H1 (cell line): ENCODE measurements around the gene CMIP. TPM values are rescaled to one million over a fixed set of nuclear protein-coding genes. Genes with fewer than 3 reads are reported as not detected.

ENCODE experiments used
- CTCF ChIA-PET: fragments of 300-600 bp; sonication (Branson Sonifier 250); formaldehyde crosslinking; loops from one replicate; lab custom pipeline; 2021; ENCODE audit not compliant: partially characterized antibody; lab: Charles Lee
- POLR2A ChIA-PET: fragments of 300-600 bp; sonication (Branson Sonifier 250); formaldehyde crosslinking; loops from one replicate; lab custom pipeline; 2021; ENCODE audit warnings: inconsistent platforms; ENCODE audit not compliant: partially characterized antibody; lab: Charles Lee
- DNase-seq, 2 experiments: peaks; one replicate each; pipeline versions ENCODE4 v3.0.0 to v3.0.0-alpha.2; 2010 to 2022; ENCODE audit warnings: low spot score in 2 of 2, low read depth in 1 of 2, mixed read lengths in 1 of 2
- FAIRE-seq: peaks from 2 replicates; lab custom pipeline; 2011; peaks lifted over from hg19 to GRCh38; lab: Jason Lieb, UNC
- H2AFZ ChIP-seq: 2 replicates; pipeline ENCODE4 v1.8.1; 2012; ENCODE audit warnings: low read length, inconsistent platforms
- H2AK5ac ChIP-seq: 2 replicates; pipeline ENCODE4 v1.6.1; 2013; ENCODE audit warnings: low read depth, low read length
- H2BK120ac ChIP-seq: replicated peaks from 2 replicates; pipeline ENCODE3; 2013; ENCODE audit warnings: low read depth, low read length, inconsistent platforms
- H2BK12ac ChIP-seq: 2 replicates; pipeline ENCODE4 v1.6.1; 2013; ENCODE audit warnings: low read depth, low read length
- H2BK15ac ChIP-seq: 2 replicates; pipeline ENCODE4 v1.6.1; 2013; ENCODE audit warnings: low read length
- H2BK20ac ChIP-seq: 2 replicates; pipeline ENCODE4 v1.6.1; 2013; ENCODE audit warnings: low read length
- H2BK5ac ChIP-seq: 2 replicates; pipeline ENCODE4 v1.6.1; 2013; ENCODE audit warnings: low read depth, low read length
- H3K14ac ChIP-seq: 2 replicates; pipeline ENCODE4 v1.6.1; 2013; ENCODE audit warnings: inconsistent platforms; ENCODE audit not compliant: insufficient read length
- H3K18ac ChIP-seq: 2 replicates; pipeline ENCODE4 v1.6.1; 2013; ENCODE audit warnings: low read length; ENCODE audit errors: extremely low read depth
- H3K23ac ChIP-seq: 2 replicates; pipeline ENCODE4 v1.6.1; 2013; ENCODE audit warnings: inconsistent platforms; ENCODE audit not compliant: insufficient read length
- H3K23me2 ChIP-seq: 2 replicates; pipeline ENCODE4 v1.6.1; 2013; ENCODE audit warnings: low read depth, low read length
- H3K27ac ChIP-seq: 2 replicates; pipeline ENCODE4 v1.6.1; 2011; ENCODE audit warnings: low read depth, low read length, inconsistent platforms
- H3K27me3 ChIP-seq, 4 experiments: replicated peaks in 1 of 4; 1 replicate in 1 of 4; 2 replicates in 3 of 4; pipeline versions ENCODE4 v1.6.1 to v1.8.1; 2011 to 2013; ENCODE audit warnings: low read length in 3 of 4, mild to moderate bottlenecking in 3 of 4, inconsistent platforms in 2 of 4, mixed read lengths in 2 of 4, moderate library complexity in 1 of 4; ENCODE audit not compliant: control insufficient read depth in 3 of 4, insufficient read depth in 3 of 4; ENCODE audit errors: extremely low read depth in 1 of 4
- H3K36me3 ChIP-seq, 4 experiments: 2 replicates each; pipeline versions ENCODE4 v1.6.1 to v1.8.1; 2011 to 2013; ENCODE audit warnings: mild to moderate bottlenecking in 4 of 4, low read length in 3 of 4, moderate library complexity in 2 of 4, control low read depth in 1 of 4, inconsistent platforms in 1 of 4; ENCODE audit not compliant: insufficient read depth in 4 of 4, control insufficient read depth in 2 of 4
- H3K4ac ChIP-seq: replicated peaks from 2 replicates; pipeline ENCODE3; 2013; ENCODE audit warnings: low read length, low read depth, mixed read lengths, inconsistent platforms; ENCODE audit not compliant: insufficient read length
- H3K4me1 ChIP-seq, 4 experiments: replicated peaks in 1 of 4; 1 replicate in 1 of 4; 2 replicates in 3 of 4; pipeline versions ENCODE4 v1.6.1 to v1.8.1; 2011 to 2013; ENCODE audit warnings: low read length in 3 of 4, inconsistent platforms in 2 of 4, mixed read lengths in 1 of 4; ENCODE audit not compliant: insufficient read depth in 4 of 4, control insufficient read depth in 3 of 4
- H3K4me2 ChIP-seq, 2 experiments: 2 replicates each; pipeline versions ENCODE4 v1.6.1 to v1.8.1; 2011 to 2013; ENCODE audit warnings: low read depth in 2 of 2, low read length in 2 of 2, control low read depth in 1 of 2, inconsistent platforms in 1 of 2, mild to moderate bottlenecking in 1 of 2; ENCODE audit not compliant: insufficient read depth in 1 of 2
- H3K4me3 ChIP-seq, 4 experiments: fragments of 200-600, 300-600 bp in 1 of 4; sonication (generic), shearing (Covaris generic), sonication (Bioruptor Twin) in 1 of 4; 2 replicates each; pipeline versions ENCODE4 v1.5.1 to v1.8.1; 2011 to 2016; ENCODE audit warnings: low read length in 4 of 4, low read depth in 3 of 4, control low read depth in 2 of 4, inconsistent platforms in 2 of 4, mild to moderate bottlenecking in 2 of 4, mixed read lengths in 1 of 4, moderate library complexity in 1 of 4; ENCODE audit not compliant: insufficient read depth in 2 of 4; ENCODE audit errors: extremely low read depth in 1 of 4
- H3K56ac ChIP-seq: replicated peaks from 2 replicates; pipeline ENCODE3; 2013; ENCODE audit warnings: low read depth, mild to moderate bottlenecking, mixed read lengths, low read length, inconsistent platforms; ENCODE audit not compliant: insufficient read length
- H3K79me1 ChIP-seq: 2 replicates; pipeline ENCODE4 v1.6.1; 2013; ENCODE audit warnings: low read depth, low read length, control low read depth
- H3K79me2 ChIP-seq, 2 experiments: 2 replicates each; pipeline versions ENCODE4 v1.6.1 to v1.8.1; 2012 to 2013; ENCODE audit warnings: low read length in 2 of 2, mild to moderate bottlenecking in 2 of 2, inconsistent platforms in 1 of 2; ENCODE audit not compliant: insufficient read depth in 2 of 2, control insufficient read depth in 1 of 2
- H3K9ac ChIP-seq, 4 experiments: replicated peaks in 1 of 4; 1 replicate in 1 of 4; 2 replicates in 3 of 4; pipeline versions ENCODE4 v1.6.1 to v1.8.1; 2011 to 2013; ENCODE audit warnings: low read depth in 3 of 4, low read length in 3 of 4, control low read depth in 2 of 4, mild to moderate bottlenecking in 2 of 4, moderate library complexity in 2 of 4, inconsistent platforms in 1 of 4; ENCODE audit errors: extremely low read depth in 1 of 4
- H3K9me3 ChIP-seq, 2 experiments: 2 replicates each; pipeline versions ENCODE4 v1.6.1 to v1.8.1; 2012 to 2013; ENCODE audit warnings: mild to moderate bottlenecking in 2 of 2, moderate library complexity in 2 of 2, control low read depth in 1 of 2, inconsistent platforms in 1 of 2, low read depth in 1 of 2, low read length in 1 of 2, mixed read lengths in 1 of 2; ENCODE audit not compliant: insufficient read depth in 2 of 2
- H4K20me1 ChIP-seq, 2 experiments: replicated peaks in 1 of 2; 2 replicates each; pipeline versions ENCODE3 to v1.8.1; 2011 to 2013; ENCODE audit warnings: inconsistent platforms in 2 of 2, low read length in 2 of 2, mild to moderate bottlenecking in 1 of 2; ENCODE audit not compliant: insufficient read depth in 2 of 2, control insufficient read depth in 1 of 2
- H4K5ac ChIP-seq: 2 replicates; pipeline ENCODE4 v1.6.1; 2013; ENCODE audit warnings: low read length, low read depth, mixed read lengths, inconsistent platforms; ENCODE audit not compliant: insufficient read length
- H4K8ac ChIP-seq: 2 replicates; pipeline ENCODE4 v1.8.0; 2013; ENCODE audit warnings: mild to moderate bottlenecking, moderate library complexity, low read length, inconsistent platforms; ENCODE audit not compliant: insufficient read depth; ENCODE audit errors: extremely low read depth
- H4K91ac ChIP-seq: replicated peaks from 2 replicates; pipeline ENCODE3; 2013; ENCODE audit warnings: low read length, mixed read lengths, inconsistent platforms; ENCODE audit not compliant: insufficient read length
- ASH2L ChIP-seq: fragments of 200-600, 300-600 bp; sonication (generic); IDR thresholded peaks from one replicate; pipeline ENCODE4 v1.7.1; 2017; ENCODE audit warnings: low read length
- CREB1 ChIP-seq: IDR thresholded peaks from 2 replicates; pipeline ENCODE4 v1.6.1; 2012; ENCODE audit warnings: inconsistent platforms
- CTBP2 ChIP-seq: IDR thresholded peaks from 2 replicates; pipeline ENCODE4 v1.7.0; 2011; ENCODE audit warnings: borderline replicate concordance, mild to moderate bottlenecking, moderate library complexity, mixed read lengths, low read length; ENCODE audit not compliant: insufficient read depth, insufficient read length
- TAF7 ChIP-seq: optimal IDR thresholded peaks from 2 replicates; pipeline ENCODE3; 2011; ENCODE audit warnings: low read depth, mild to moderate bottlenecking, inconsistent platforms, low read length, moderate library complexity, borderline replicate concordance
- WGBS, 2 experiments: shearing (Covaris generic) in 1 of 2; methylation state at CpG; one replicate each; pipeline versions ENCODE4 v1.1.6 to v1.1.7; 2013 to 2015; ENCODE audit warnings: low lambda C conversion rate in 2 of 2, mixed read lengths in 2 of 2, inconsistent platforms in 1 of 2, low coverage in 1 of 2, missing lambda C conversion rate in 1 of 2; ENCODE audit not compliant: insufficient replicate concordance in 2 of 2, insufficient coverage in 1 of 2, insufficient read length in 1 of 2; ENCODE audit errors: extremely low coverage in 1 of 2, missing lambda C conversion rate in 1 of 2; 5-methylcytosine and 5-hydroxymethylcytosine counted together
- polyA plus RNA-seq, 7 experiments: library from polyadenylated mRNA; depleted of rRNA in 3 of 7; stranded (reverse) in 5 of 7; unstranded in 2 of 7; fragments of >200 nt in 5 of 7; fragments of 200-250 nt in 2 of 7; gene quantifications; 1 replicate in 5 of 7; 2 replicates in 1 of 7; 4 replicates in 1 of 7; pipeline versions ENCODE4 v1.2.1 to v1.2.3, GENCODE V29; 2011 to 2013; ENCODE audit warnings: missing spikeins in 2 of 7, mixed read lengths in 2 of 7
- total RNA-seq: library from RNA; stranded (reverse); fragmentation: NEBNext Ultra II Directional; extraction: Animal tissue kit (Norgen Biotek cat#: 25700); gene quantifications from 2 replicates; pipeline ENCODE4 v1.2.1, GENCODE V29; 2021

The CMIP gene
- total and polyA plus RNA-seq, 2 of the 8 experiments (the other 6 are each of a cell fraction or from before 2014, with no cell fraction given): 7.9 to 53.2 TPM

- H2BK5ac ChIP-seq: no peak overlapping the region
- no peak overlapping the region for H2AFZ ChIP-seq
- ChIA-PET POLR2A (interaction anchor here (0.9 to 4.3 kb wide), 6 partner anchors 9 to 67 kb away, joined by 3 to 27 read pairs (median 8); no protein-coding TSS in a partner anchor), CTCF (interaction anchor here (0.6 to 5.2 kb wide), 18 partner anchors 8 to 230 kb away, joined by 3 to 27 read pairs (median 4); no protein-coding TSS in a partner anchor)
- H4K8ac ChIP-seq: no peak overlapping the region
- H3K4me3 ChIP-seq: no peak overlapping the region
- peaks cover 11% of the 10 kb centered on the region; the same call in 1 of the 2 replicates for H3K23me2 ChIP-seq
- H2AK5ac ChIP-seq: no peak overlapping the region
- WGBS, 2 experiments: 73% methylated on average over 5 of the region's 5 CpGs; no CpG with 5 or more reads in 1 of the 2 experiments
- no peaks in the 10 kb centered on the region for H3K36me3 ChIP-seq
- no peak overlapping the region for H4K91ac ChIP-seq
- H2BK15ac ChIP-seq: no peak overlapping the region
- H2BK12ac ChIP-seq: no peak overlapping the region
- H3K56ac ChIP-seq: no peak overlapping the region
- peaks cover 7 to 12% of the 10 kb centered on the region in 2 experiments for H4K20me1 ChIP-seq
- H3K4me2 ChIP-seq: no peak overlapping the region
- no peak overlapping the region for H2BK20ac ChIP-seq
- peaks cover 0 to 13% of the 10 kb centered on the region in 2 experiments; a peak in 2 of 4 replicates for H3K79me2 ChIP-seq
- no peak overlapping the region for H3K23ac ChIP-seq
- H3K27me3 ChIP-seq: no peaks in the 10 kb centered on the region
- H3K9ac ChIP-seq: no peak overlapping the region
- H3K4ac ChIP-seq: no peak overlapping the region
- H3K9me3 ChIP-seq: no peaks in the 10 kb centered on the region
- no peak for FAIRE-seq
- H4K5ac ChIP-seq: no peak overlapping the region
- peaks cover 8 to 38% (median 16%) of the 10 kb centered on the region in 4 experiments for H3K4me1 ChIP-seq
- peaks cover 11% of the 10 kb centered on the region; the same call in 1 of the 2 replicates for H3K79me1 ChIP-seq
- no peak overlapping the region for H3K14ac ChIP-seq
- no peak overlapping the region; the same call in none of the 2 replicates for H3K18ac ChIP-seq
- no peak for DNase-seq
- no peak overlapping the region for H2BK120ac ChIP-seq
- 0 out of 2 replicates have a peak overlapping the region, but pooled peaks have one; percentile 9 for H3K27ac ChIP-seq
- TF ChIP-seq CREB1 (no peak), CTBP2 (no peak), ASH2L (no peak), TAF7 (no peak)
Observed at GRCh38 chr16:81630635-81631031, 186.0 kb downstream of the CMIP start.
